Immature natural killer cell (primary cell): ENCODE data around the gene ITPR2. TPM values are rescaled to one million over a fixed set of nuclear protein-coding genes. Genes with fewer than 3 reads are reported as not detected.

ENCODE experiments used
- DNase-seq, 3 donors: peaks; one replicate each; pipeline ENCODE4 v3.0.0; 2022; ENCODE audit warnings: mixed read lengths in 1 of 3
- H3K27ac Mint-ChIP-seq, 6 donors: one replicate each; pipeline ENCODE4 v1.8.0; 2020; ENCODE audit warnings: mixed read lengths in 6 of 6, mild to moderate bottlenecking in 5 of 6, inconsistent platforms in 4 of 6, moderate library complexity in 3 of 6
- H3K27me3 Mint-ChIP-seq, 3 donors: one replicate each; pipeline ENCODE4 v1.8.0; 2020 to 2021; ENCODE audit warnings: low read depth in 3 of 3, mild to moderate bottlenecking in 3 of 3, mixed read lengths in 3 of 3, moderate library complexity in 3 of 3, inconsistent platforms in 1 of 3
- H3K36me3 Mint-ChIP-seq, 3 donors: one replicate each; pipeline ENCODE4 v1.8.0; 2020; ENCODE audit warnings: mixed read lengths in 3 of 3, inconsistent platforms in 2 of 3, mild to moderate bottlenecking in 2 of 3
- H3K4me1 Mint-ChIP-seq, 2 donors: one replicate each; pipeline ENCODE4 v1.8.0; 2020; ENCODE audit warnings: inconsistent platforms in 2 of 2, mild to moderate bottlenecking in 2 of 2, mixed read lengths in 2 of 2, moderate library complexity in 1 of 2
- H3K4me3 Mint-ChIP-seq, 5 donors: one replicate each; pipeline ENCODE4 v1.8.0; 2020; ENCODE audit warnings: mild to moderate bottlenecking in 5 of 5, mixed read lengths in 5 of 5, inconsistent platforms in 3 of 5, moderate library complexity in 3 of 5
- H3K9me3 Mint-ChIP-seq, 6 donors: one replicate each; pipeline ENCODE4 v1.8.0; 2020; ENCODE audit warnings: mild to moderate bottlenecking in 6 of 6, mixed read lengths in 6 of 6, inconsistent platforms in 4 of 6, moderate library complexity in 3 of 6
- polyA plus RNA-seq, 3 donors: library from polyadenylated mRNA; unstranded; fragments of 300-500 nt; fragmentation: Illumina TruSeq; gene quantifications; one replicate each; pipeline ENCODE4 v1.2.3, GENCODE V29; 2021

The ITPR2 gene
- polyA plus RNA-seq, 3 donors from 2014 or later = 7.2 to 23.4 (median 7.4) TPM

GRCh38 chr12:26573225-26573909, 259.6 kb downstream of the ITPR2 start:
- Mint-ChIP-seq H3K27me3 (peaks cover 0 to 2% (median 0%) of the 10 kb centered on the region in 3 donors), H3K4me1 (peaks cover 10 to 20% of the 10 kb centered on the region in 2 donors), H3K36me3 (peaks cover 26 to 42% (median 32%) of the 10 kb centered on the region in 3 donors), H3K9me3 (no peaks in the 10 kb centered on the region), H3K4me3 (no peak overlapping the region), H3K27ac (peak overlapping the region in 2 of 6 donors; percentile 27 to 68)
- DNase-seq = no peak

- Mint-ChIP-seq H3K4me3 (no peak overlapping the region), H3K9me3 (no peaks in the 10 kb centered on the region), H3K36me3 (peaks cover 20 to 35% (median 26%) of the 10 kb centered on the region in 3 donors), H3K4me1 (peaks cover 10 to 20% of the 10 kb centered on the region in 2 donors), H3K27ac (no peak overlapping the region), H3K27me3 (peaks cover 0 to 2% (median 0%) of the 10 kb centered on the region in 3 donors)
- DNase-seq = no peak
These were observed 260.9 kb downstream of the ITPR2 start for GRCh38 chr12:26572137-26572536.

- Mint-ChIP-seq H3K4me1 (peaks cover 6 to 15% of the 10 kb centered on the region in 2 donors), H3K4me3 (no peak overlapping the region), H3K27ac (peak overlapping the region in 1 of 6 donors; percentile 31), H3K9me3 (no peaks in the 10 kb centered on the region), H3K36me3 (peaks cover 23 to 35% (median 28%) of the 10 kb centered on the region in 3 donors), H3K27me3 (peaks cover 0 to 2% (median 0%) of the 10 kb centered on the region in 3 donors)
- no peak for DNase-seq
These were observed 261.4 kb downstream of the ITPR2 start for GRCh38 chr12:26571560-26571959.

- Mint-ChIP-seq H3K36me3 (peaks cover 12 to 22% (median 13%) of the 10 kb centered on the region in 3 donors), H3K4me1 (no peaks in the 10 kb centered on the region), H3K27ac (no peak overlapping the region)
These were observed 265.9 kb downstream of the ITPR2 start for GRCh38 chr12:26567126-26567525.

GRCh38 chr12:26566675-26567074, 266.3 kb downstream of the ITPR2 start:
- Mint-ChIP-seq H3K9me3 (no peaks in the 10 kb centered on the region), H3K27me3 (no peaks in the 10 kb centered on the region), H3K27ac (no peak overlapping the region), H3K4me3 (no peak overlapping the region), H3K36me3 (peaks cover 15 to 25% (median 16%) of the 10 kb centered on the region in 3 donors), H3K4me1 (no peaks in the 10 kb centered on the region)
- no peak for DNase-seq

More at GRCh38 chr12:26567126-26567525, 265.9 kb downstream of the ITPR2 start:
- H3K27me3 Mint-ChIP-seq = no peaks in the 10 kb centered on the region
- H3K4me3 Mint-ChIP-seq = no peak overlapping the region
- no peaks in the 10 kb centered on the region for H3K9me3 Mint-ChIP-seq
- no peak for DNase-seq

GRCh38 chr12:26566186-26566585, 266.8 kb downstream of the ITPR2 start:
- Mint-ChIP-seq H3K9me3 (no peaks in the 10 kb centered on the region), H3K4me1 (no peaks in the 10 kb centered on the region), H3K4me3 (no peak overlapping the region), H3K36me3 (peaks cover 16 to 25% (median 16%) of the 10 kb centered on the region in 3 donors), H3K27me3 (no peaks in the 10 kb centered on the region), H3K27ac (no peak overlapping the region)
- no peak for DNase-seq

GRCh38 chr12:26564391-26564790, 268.6 kb downstream of the ITPR2 start:
- no peak overlapping the region for H3K4me3 Mint-ChIP-seq
- DNase-seq = no peak
- H3K36me3 Mint-ChIP-seq = peaks cover 16 to 25% (median 18%) of the 10 kb centered on the region in 3 donors
- no peaks in the 10 kb centered on the region for H3K27me3 Mint-ChIP-seq
- H3K9me3 Mint-ChIP-seq = no peaks in the 10 kb centered on the region
- H3K4me1 Mint-ChIP-seq = no peaks in the 10 kb centered on the region
- H3K27ac Mint-ChIP-seq = no peak overlapping the region

GRCh38 chr12:26563552-26563951, 269.4 kb downstream of the ITPR2 start:
- Mint-ChIP-seq H3K36me3 (peaks cover 16 to 25% (median 18%) of the 10 kb centered on the region in 3 donors), H3K4me3 (no peak overlapping the region), H3K9me3 (no peaks in the 10 kb centered on the region), H3K27ac (no peak overlapping the region), H3K27me3 (no peaks in the 10 kb centered on the region), H3K4me1 (no peaks in the 10 kb centered on the region)
- no peak for DNase-seq

- Mint-ChIP-seq H3K4me3 (no peak overlapping the region), H3K27ac (no peak overlapping the region), H3K4me1 (no peaks in the 10 kb centered on the region), H3K27me3 (no peaks in the 10 kb centered on the region), H3K9me3 (no peaks in the 10 kb centered on the region), H3K36me3 (peaks cover 22 to 28% (median 23%) of the 10 kb centered on the region in 3 donors)
- DNase-seq = no peak
These were observed 275.7 kb downstream of the ITPR2 start for GRCh38 chr12:26557326-26557725.

- no peak for DNase-seq
- no peaks in the 10 kb centered on the region for H3K9me3 Mint-ChIP-seq
- H3K4me1 Mint-ChIP-seq = no peaks in the 10 kb centered on the region
- H3K27ac Mint-ChIP-seq = no peak overlapping the region
- H3K36me3 Mint-ChIP-seq = peaks cover 18 to 25% (median 20%) of the 10 kb centered on the region in 3 donors
- no peaks in the 10 kb centered on the region for H3K27me3 Mint-ChIP-seq
- H3K4me3 Mint-ChIP-seq = no peak overlapping the region
These were observed 276.1 kb downstream of the ITPR2 start for GRCh38 chr12:26556916-26557315.

- Mint-ChIP-seq H3K27ac (no peak overlapping the region), H3K36me3 (peaks cover 15 to 29% (median 28%) of the 10 kb centered on the region in 3 donors), H3K9me3 (no peaks in the 10 kb centered on the region), H3K27me3 (no peaks in the 10 kb centered on the region), H3K4me3 (no peak overlapping the region), H3K4me1 (no peaks in the 10 kb centered on the region)
- DNase-seq = no peak
These were observed 277.9 kb downstream of the ITPR2 start for GRCh38 chr12:26555139-26555538.

- DNase-seq = no peak
- H3K4me1 Mint-ChIP-seq = no peaks in the 10 kb centered on the region
- no peaks in the 10 kb centered on the region for H3K27me3 Mint-ChIP-seq
- no peaks in the 10 kb centered on the region for H3K9me3 Mint-ChIP-seq
- peaks cover 15 to 30% (median 30%) of the 10 kb centered on the region in 3 donors for H3K36me3 Mint-ChIP-seq
- H3K4me3 Mint-ChIP-seq = no peak overlapping the region
- H3K27ac Mint-ChIP-seq = peak overlapping the region in 1 of 6 donors; percentile 41
These were observed 278.7 kb downstream of the ITPR2 start for GRCh38 chr12:26554332-26554731.

GRCh38 chr12:26551385-26551784, 281.6 kb downstream of the ITPR2 start:
- DNase-seq = no peak
- Mint-ChIP-seq H3K4me3 (no peak overlapping the region), H3K9me3 (no peaks in the 10 kb centered on the region), H3K27me3 (no peaks in the 10 kb centered on the region), H3K27ac (peak overlapping the region in 1 of 6 donors; percentile 17), H3K36me3 (peaks cover 30 to 55% (median 48%) of the 10 kb centered on the region in 3 donors), H3K4me1 (no peaks in the 10 kb centered on the region)

- H3K27ac Mint-ChIP-seq = no peak overlapping the region
- H3K4me3 Mint-ChIP-seq = no peak overlapping the region
- no peak for DNase-seq
- no peaks in the 10 kb centered on the region for H3K4me1 Mint-ChIP-seq
- no peaks in the 10 kb centered on the region for H3K27me3 Mint-ChIP-seq
- H3K36me3 Mint-ChIP-seq = peaks cover 28 to 54% (median 50%) of the 10 kb centered on the region in 3 donors
- no peaks in the 10 kb centered on the region for H3K9me3 Mint-ChIP-seq
These were observed 284.8 kb downstream of the ITPR2 start for GRCh38 chr12:26548227-26548626.
